GM19240 (cell line): ENCODE results near the gene NTRK3.
"Not testable (repeated sequence)": the region's sequence is repeated elsewhere in the genome, so short reads cannot be mapped to it uniquely, and the experiment has no call there.

Experiments used
- DNase-seq: peaks from one replicate; pipeline ENCODE4 v3.0.0; 2011; ENCODE audit warnings: low spot score; ENCODE audit not compliant: insufficient read length

The NTRK3 gene

DNA sequence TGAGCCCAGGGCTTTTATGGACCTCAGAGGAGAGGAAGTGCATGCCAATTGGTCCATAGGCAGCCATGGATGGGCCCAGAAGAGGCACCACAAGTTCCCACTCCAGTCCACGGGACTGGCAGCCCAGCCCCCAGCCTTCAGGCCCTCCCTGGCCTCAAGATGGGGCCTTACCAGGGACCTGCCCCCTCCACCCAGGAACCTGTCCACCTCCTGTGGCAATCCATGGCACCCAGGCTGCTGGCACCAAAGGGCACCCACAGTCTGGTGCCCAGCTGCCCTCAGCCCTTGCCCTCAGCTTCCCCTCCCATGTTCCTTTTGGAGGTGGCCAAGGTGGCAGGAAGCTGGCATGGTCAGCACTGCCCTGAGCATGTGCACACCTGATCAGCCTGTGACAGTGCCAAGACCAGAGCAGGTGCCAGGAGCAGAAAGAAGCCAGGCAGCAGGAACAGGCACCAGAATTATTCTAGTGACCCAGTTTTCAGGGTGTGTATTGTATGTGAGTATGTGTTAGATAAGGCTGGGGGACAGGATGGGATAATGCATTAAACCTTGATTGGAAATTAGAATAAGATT is 415.0 kb downstream of the NTRK3 start:
- DNase-seq = no peak

DNA sequence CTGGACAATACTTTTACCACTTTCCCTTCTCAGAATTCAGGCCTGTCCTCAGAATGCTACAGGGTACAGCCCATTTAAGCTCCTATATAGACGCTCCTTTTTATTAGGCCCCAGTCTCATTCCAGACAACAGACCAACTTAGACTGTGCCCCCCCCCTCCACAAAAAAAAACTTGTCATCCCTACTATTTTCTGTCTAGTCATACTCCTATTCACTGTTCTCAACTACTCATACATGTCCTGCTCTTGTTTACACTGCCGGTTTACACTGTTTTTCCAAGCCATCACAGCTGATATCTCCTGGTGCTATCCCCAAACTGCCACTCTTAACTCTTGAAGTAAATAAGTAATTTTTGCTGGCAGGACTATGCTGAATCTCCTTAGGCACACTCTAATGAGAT is 420.7 kb downstream of the NTRK3 start:
- DNase-seq = not testable (repeated sequence)

DNA sequence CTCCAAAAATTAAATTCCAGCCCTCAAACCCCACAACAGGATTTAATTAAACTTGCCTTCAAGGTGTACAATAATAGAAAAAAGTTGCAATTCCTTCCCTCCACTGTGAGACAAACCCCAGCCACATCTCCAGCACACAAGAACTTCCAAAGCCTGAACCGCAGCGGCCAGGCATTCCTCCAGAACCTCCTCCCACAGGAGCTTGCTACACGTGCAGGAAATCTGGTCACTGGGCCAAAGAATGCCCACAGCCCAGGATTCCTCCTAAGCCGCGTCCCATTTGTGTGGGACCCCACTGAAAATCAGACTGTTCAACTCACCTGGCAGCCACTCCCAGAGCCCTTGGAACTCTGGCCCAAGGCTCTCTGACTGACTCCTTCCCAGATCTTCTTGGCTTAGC is 423.2 kb downstream of the NTRK3 start:
- DNase-seq = not testable (repeated sequence)

DNA sequence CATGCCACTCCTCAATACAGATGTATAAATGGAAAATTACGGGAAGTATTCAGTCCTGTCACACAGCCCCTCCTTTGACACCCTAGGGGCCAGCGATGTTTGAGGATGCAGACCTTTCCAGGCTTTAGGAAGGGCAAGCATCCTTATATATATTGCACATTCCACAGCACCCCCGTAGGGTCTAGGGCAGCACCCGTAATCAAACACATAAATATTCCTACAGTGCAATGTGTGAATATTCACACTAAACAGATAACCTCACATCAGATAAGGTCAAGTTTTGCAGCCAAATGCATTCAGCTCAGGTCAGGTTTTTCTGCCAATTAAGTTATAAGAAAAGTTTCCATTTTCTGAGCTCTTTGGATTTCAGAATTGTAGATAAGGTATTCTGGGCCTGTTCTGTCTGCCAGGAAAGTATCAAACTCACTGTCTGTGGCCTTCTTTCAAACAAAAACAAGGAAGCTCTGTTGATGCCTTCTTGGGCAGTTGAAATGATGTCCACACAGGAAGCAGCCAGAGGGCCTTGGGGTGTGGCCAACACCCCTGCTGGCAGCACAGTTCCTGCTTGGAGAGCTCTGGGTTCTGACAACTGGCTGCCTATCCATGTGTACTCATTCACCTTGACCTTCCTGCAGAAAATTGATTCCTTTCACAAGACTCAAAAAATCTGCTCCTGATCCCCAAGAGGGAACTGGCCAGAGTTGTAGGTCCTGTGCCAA is 427.0 kb downstream of the NTRK3 start:
- DNase-seq = no peak

DNA sequence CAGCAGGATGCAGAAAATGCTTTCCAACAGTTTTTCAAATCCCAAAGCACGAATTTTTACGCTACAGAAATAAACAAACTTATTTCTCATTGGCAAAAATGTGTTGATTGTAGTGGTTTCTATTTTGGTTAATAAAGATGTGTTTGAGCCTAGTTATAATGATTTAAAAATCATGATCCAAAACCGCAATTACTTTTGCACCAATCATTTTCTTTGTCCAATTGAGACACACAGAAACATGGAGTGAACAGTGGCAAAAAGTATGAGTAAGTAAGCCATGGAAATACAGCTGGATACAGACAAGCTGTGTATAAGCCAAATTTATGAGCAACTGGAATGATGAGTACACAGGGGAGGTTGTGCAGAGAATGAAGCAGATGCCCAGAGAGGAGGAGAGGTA is 427.9 kb downstream of the NTRK3 start:
- no peak for DNase-seq

DNA sequence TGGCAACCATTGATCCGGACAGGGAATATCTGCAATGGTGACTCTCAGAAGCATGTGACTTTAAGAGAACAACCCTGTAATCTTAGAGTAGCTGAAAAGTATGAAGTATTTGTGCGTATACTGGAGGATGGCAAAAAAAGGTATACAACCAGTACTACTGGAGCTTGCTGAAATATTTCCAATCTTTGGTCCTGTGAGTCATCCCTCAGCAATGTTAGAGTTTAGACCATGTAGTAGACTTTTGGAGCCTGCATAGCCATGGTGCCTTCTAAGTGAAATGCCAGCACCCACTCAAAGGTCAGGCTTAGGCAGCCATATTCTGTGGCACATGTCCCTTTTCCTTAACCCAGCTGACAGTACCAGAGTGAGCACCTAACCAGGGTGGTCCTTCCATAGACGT is 429.4 kb downstream of the NTRK3 start:
- no peak for DNase-seq

DNA sequence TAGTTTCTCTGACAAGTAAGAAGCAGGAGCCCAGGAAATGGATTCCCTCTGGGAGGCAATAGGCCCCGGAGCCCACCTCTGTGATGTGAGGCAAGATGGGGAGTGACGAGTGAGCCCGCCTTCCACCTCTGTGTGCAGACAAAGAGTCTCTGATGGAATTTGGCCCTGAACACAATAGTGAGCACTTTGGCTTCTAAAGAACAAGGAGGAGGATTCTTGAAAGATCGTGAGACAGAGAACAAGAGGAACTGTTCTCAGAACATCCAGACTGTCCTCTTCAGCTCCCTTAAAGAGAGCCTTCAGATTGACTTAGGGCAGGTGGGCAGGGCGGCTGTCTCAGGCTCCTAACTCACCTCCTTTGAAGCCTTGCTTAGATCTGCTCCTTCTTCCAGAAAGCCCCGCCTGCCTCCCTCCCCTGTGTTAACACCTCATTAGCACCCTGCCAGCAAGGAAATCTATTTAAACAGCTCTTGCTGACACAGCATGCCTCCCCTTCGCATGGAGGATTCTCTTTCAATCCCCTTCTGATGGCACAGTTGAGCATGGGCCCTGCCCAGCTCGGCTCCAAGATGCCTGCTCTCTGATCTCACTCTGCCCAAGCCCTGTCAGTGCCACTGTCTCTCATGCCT is 430.3 kb downstream of the NTRK3 start:
- no peak for DNase-seq

DNA sequence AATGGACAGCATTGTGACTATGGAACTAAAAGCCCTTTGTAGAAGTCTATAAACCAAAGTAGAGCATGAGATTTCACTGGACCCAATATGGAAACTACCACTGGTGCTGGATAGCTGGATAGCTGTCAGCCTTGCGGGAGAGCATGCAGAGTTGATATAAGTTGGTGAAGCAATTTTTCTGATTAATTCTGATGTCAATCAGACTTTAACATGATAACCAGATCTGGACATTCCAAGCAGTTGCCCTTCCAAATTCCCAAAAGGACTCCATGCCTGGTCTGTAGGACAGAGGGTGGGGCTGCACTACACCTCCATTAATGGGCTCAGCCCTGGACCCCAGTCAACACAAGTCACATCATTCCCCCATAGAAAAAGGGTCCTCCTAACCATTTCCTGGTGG is 437.8 kb downstream of the NTRK3 start:
- DNase-seq = no peak

DNA sequence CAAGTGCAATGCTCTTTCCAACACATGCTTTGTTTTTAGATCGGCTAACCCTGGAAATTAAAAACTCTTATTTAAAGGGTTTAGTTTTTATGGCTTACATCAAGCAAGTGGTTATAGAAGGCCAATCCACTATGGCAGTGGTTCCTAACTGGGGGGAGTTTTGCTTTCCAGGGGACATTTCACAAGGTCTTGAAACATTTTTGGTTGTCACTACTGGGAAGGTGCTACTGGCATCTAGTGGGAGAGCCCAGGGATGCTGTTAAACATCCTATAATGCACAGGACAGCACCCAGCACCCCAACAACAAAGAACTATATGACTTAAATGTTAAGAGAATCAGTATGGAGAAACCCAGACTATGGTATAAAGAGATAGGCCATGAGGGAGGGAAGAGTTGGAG is 439.0 kb downstream of the NTRK3 start:
- DNase-seq = no peak

DNA sequence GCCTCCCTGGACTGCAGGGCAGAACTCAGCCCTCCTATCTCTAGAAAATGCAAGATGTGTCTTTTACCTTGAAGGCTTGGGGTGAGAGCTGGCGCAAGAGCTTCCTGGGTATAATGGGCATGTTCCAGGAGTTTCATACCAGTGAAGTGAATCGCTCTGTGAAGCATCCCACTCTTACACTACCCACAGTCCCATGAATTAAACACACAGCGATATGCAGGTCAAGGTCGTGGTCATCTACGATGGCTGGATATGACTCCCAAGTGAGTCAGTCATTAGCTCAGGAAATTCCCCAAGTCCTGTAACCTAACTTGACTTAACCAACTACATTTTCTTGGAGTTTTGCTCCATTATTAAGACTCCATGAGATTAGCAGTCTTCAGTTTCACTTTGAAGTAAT is 439.7 kb downstream of the NTRK3 start:
- no peak for DNase-seq

DNA sequence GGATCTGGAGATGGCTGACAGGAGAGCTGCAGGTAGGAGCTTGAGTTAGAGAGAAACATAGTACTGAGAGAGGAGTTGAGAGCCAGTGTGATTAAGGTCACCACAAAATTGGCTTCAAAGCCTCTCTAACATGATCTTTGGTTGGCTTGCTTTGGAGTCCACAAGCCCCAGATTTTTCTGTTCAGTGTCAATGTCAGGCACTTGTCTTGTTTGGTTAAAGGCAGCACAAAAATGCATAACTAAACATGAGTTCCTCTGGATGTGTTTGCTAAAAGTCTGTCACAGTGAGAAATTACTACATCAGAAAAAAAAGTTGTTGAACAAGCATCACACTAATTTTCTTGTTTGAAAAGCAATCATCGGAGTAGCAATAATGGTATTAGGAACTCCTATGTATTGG is 440.5 kb downstream of the NTRK3 start:
- DNase-seq = no peak
